ENCODE results near the gene SCAF4.

The SCAF4 gene

DNA sequence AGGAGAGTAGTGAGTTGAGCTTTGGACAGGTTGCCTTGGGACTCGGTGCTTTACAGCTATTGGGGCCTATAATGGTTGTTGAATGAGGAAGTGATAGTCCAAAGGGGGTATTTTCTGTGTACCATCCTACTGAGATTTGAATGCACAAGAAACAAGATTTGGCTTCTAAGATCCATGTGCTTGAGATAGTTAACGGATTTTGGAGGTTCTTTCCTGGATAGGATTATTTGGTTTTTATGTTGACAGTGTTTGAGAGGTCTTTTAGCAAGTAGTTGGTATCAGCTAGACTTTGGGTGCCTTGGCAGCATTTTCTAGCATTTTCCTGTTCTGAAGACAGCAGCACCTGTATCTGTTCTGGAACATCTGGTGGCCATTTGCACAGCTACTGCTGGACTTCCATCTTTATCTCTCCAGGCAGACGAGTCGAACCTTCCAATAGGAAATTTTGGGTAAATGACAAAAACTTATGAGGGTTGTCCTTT lies 3.6 kb upstream of the SCAF4 start:
- DNase-seq: no peak

DNA sequence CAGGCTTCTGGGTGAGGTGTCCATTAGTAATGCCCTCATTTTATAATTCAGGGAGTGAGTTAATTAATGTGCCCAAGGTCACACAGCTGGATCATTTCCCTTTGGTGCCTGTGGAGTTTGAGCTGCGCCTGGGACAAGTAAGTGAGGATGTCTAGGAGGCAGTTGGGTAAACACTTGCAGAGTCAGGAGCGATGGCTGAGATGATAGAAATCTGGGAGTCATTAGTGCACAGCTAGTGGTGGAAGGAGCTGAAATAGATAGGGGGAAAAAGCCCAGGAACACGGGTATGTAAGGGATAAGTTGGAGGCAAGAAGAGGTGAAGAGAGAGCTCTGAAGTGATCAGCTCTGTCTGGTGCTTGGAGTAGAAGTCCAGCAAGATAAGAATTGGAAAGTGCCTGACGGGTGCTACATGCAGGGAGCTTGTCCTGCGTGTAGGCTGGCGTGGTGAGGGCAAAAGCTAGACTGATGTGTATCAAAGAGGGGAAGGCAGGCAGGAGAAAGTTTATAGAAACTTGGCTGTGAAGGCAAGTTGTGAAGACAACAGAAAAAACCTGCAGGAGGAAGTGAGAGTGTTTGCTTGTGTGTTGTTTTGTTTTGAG lies 1.7 kb upstream of the SCAF4 start:
- DNase-seq: no peak

DNA sequence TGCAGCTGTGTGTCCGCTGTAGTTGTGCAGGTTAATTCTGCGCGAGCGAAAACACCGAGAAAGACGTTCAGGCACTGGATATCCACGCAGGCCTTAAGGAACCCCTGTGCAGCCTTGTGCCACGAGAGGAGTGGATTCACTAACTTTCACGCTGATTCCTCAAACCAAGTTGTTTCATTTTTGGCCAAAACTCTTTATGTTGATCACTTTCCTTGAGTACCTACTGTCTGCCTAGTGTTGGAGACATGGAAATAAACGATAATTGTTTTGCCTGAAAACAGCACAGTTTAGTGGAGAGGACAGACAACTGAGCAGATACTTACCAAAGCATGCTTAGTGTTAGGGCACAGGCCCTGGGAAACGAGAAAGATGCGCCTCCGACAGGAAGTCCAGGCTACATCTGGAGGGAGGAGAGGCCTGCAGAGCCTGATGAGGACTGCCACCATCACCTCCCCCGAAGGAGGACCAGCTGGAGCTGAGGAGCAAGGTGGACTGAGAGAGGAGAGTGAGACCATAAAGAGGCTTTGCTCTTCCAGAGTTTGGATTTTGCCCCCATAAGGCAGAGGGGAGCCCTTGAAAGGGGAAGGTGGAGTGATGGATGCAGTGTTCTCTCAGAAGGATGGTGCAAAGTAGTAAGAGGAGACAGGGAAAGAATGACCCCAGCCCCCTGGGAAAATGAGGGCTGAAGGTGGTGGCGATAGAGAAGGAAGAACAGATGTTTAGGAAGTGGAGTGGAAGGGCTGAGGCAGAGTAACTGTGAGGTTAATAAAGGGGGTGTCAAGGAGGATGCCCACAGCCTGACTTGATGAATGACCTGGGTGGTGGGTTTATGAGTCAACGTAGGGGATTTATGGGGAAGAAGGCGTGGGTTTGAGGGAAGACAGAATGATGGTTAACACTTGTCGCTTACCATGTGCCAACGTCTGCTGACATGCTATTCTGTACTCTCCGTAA lies 956 bp upstream of the SCAF4 start:
- peak; percentile 52 for DNase-seq

DNA sequence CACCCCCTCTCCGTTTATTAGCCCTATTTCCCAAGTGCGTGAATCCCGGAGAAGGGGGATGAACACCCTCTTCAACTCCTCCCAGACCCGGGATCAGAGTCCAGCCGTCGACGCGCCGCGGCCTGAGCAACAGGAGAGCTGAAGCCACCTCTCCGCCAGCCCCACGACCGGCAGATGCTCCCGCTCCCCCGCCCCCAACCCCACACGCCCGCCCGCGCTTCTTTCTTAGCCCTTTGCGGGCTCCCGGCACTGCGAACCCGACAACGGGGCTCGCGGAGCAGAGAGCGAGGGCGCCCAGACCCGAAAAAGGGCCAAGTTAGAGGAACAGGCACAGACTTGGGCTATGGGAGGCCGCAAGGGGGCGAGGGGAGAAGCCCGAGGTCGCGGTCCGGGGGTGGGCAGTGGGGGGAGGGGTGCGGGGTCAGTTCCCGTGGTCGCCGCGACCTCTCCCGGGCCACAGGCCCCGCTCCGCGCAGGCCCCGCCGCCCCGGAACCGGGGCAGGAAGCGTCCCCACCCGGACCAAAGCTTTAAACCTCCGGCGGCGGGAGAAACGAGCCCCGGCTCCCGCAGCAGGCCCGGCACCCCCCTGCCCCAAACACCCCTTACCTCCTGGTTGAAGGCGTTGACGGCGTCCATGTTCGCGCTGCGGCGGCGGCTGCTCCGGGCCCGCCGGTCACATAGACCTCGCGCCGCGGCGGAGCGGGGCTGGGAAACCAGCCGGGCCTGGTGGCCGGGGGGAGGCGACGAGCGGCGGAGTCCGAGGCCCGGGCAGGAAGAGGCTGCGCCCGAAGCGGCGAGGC lies 662 bp downstream of the SCAF4 start:
- DNase-seq: peak; percentile 12

DNA sequence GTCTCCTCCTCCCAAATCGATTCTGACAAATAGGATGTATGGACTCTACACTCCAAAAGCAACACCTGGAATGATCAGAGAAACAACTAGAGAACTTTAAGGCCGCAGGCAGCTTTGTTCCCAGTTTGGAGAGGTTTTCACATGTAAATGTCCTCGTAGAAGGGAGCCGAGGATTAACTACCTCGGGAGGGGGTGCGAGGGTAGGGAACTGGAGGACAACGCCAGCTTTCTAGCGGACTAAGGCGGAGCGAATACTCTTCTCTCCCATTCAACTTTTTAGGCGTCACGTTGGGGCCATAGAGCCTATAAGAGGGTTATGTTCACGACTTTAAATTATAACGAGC lies 1.2 kb downstream of the SCAF4 start:
- DNase-seq: peak; percentile 8

DNA sequence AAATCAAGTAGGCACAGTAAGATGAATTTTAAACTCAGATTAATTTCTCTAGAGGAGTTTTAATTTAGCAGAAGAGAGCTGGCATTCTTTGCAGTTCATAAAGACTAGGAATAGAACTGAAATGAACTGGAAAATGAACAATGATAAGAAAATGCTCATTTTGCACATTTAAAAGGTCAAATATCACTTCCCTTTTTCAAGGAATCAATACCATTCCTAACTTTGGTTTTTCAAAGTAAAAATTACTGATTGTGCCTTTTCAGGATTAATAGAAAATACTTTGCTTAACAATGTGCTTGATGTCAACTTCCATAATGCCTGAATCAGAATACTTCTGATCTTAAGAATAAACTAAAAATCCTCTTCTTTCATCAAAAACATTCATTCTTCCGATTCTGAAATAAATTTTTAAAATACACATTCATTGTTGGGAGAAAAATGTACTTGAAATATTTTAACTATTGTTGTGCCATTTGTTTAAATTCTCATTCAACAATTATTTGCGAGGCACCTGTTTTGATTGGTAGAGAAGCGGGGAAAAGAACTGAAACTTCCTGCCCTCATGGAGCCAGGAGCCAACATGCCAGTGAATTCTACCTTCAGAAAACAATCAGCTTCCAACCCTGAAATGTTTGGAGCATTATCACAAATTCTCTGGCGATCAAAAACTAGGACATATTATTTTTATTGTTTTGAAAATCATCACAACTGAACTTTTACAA lies 2.1 kb downstream of the SCAF4 start:
- DNase-seq: no peak

DNA sequence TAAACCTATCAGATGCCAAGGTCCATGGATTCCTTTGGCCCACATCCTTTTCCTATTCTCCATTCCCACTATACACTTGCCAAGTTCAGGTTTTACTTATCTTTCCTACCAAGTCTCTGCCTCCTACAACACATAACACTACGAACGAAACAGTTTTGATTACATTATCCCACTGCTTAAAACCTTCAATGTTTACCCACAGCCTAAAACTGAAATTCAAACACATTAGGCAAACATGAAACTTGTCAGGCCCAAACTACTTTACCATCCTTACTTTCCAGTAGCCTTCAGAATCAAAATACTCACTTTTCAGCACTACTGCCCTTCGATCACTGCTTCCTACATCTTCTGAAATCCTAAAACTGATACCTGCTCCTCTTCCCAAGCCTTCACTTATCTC lies 3.0 kb downstream of the SCAF4 start:
- DNase-seq: no peak

DNA sequence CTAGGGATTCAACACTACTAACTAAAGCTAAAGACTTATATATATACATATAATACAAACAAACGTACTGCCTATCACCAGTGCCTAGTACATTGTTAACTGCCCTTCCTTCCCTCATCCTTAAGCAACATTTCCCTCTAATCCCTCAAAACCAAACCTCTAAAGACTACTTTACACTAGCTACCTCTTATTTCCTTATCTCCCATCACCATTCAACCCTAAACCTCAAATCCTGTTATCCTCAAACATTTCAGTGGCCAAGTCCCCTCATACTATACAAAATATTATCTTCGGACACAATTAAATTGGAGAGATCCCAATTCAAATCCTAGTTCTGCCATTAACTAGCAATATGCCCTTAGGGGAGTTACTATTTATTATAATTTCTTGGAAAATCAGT lies 3.7 kb downstream of the SCAF4 start:
- DNase-seq: no peak

DNA sequence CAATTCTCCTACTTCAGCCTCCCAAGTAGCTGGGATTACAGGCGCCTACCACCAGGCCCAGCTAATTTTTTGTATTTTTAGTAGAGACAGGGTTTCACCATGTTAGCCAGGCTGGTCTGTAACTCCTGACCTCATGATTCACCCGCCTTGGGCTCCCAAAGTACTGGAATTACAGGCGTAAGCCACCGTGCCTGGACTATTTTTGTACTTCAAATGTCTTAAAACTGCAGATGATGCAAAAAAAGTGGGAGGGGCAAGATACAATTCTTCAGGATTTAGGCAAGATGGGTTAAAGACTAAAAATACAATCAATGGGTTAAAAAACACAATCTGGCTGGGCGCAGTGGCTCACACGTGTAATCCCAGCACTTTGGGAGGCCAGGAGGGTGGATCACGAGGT lies 4.7 kb downstream of the SCAF4 start:
- no peak for DNase-seq

DNA sequence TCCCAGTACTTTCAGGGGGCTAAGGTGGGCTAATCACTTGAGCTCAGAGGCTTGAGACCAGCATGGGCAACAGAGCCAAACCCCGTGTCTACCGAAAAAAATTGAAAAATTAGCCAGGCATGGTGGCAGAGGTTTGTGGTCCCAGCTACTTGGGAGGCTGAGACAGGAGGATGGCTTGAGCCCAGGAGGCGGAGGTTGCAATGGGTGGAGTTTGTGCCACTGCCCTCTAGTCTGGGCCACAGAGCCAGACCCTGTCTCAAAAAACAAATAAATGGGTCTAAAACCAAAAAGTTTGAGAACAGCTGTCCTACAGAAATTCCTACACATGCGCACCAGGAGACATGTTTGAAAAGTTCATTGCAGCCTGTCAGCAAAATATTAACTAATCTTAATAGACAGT lies 5.5 kb downstream of the SCAF4 start:
- no peak for DNase-seq

DNA sequence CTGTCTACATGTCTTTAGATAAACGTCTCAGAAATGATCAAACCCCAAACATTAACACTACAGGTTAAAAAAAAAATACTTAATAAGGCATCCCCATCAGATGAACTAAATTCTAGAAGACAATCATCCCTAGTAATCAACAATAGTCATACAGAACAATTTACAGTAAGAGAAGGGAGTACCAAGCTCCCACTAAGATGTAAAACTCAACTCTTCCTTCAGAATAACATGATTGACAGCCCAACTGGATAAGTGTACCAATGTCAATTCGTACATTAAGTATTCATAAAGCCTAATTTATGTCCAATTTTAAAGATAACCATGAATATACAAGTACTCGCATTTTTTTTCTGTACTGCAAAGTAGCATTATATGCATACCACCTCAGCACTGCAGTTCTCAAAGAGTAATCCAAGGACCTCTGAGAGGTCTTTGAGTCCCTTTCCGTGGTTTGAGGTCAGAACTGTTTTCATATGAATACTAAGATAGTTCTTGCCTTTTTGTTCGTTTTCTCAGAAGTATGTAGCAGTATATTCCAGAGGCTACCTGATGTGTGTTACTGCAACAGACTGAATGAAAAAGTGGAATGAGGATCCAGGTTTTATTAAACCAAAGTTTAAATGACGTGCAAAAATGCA lies 6.6 kb downstream of the SCAF4 start:
- DNase-seq: no peak

DNA sequence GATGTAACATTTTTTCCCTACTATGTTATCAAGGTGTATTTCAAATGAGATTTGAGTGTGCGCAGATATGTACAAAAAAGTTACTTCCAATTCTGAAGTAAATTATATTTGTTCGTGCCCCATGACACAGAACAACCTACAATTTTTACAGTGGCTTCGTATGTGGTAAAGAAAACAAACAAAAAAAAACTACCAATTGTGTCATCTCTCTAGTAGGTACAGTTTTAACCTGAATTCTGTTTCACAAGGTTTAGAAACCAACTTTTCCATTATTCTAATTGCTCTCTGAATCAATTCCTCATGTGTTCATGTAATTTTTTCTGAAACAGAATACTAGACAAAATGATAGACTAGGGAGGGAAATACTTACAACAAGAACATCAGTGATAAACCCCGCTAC lies 7.4 kb downstream of the SCAF4 start:
- no peak for DNase-seq

DNA sequence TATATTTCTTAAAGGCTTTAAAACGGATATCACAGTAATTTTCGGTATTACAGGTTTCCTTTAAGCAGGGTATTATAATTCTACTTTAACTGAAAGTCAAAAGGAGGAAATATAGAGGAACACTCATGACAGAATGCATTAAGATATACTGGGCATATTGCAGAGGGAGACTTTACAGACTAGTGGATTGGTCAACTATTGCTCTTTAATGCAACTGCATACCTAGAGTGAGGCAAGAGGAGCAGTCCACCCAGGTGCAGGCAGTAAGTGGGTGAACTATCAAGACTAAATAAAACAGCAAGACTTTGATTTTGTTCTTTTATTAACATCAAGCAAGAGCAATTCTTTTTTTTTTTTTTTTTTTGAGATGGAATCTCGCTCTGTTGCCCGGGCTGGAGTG lies 10.5 kb downstream of the SCAF4 start:
- DNase-seq: no peak

DNA sequence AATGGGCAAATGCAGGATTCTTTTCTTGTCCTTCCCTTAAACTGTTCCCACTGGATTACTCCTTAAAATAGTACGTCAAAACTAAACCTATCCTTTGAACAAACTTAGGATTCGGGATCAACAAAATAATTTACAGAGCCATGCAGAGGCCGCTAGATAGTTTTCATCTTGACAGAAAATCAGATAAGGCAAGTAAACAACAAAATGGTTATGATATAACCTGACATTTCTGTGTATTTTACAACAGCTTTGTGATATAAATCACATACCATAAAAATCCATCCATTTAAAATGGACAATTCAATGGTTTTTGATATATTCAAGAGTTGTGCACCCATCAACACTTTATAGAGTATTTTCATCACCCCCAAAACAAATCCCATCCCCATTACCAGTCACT lies 11.2 kb downstream of the SCAF4 start:
- DNase-seq: no peak

DNA sequence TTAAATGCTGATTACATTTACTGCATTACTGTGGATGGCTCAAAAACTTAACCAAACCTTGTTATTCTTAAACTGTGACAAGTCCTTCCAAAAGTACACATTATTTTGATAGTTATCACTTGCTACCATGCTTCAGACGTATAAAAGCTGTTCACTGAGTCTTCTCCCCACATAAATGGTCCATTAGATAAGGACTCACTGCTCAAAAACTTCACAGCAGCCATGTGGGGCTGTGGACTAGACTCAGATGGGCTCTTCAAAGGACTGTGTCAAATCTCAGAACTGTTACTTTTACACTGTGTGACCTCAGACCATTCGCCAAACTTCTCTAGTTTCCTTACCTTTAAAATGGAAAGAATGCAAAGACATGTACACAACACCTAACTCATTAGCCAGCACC lies 11.6 kb downstream of the SCAF4 start:
- DNase-seq: no peak

DNA sequence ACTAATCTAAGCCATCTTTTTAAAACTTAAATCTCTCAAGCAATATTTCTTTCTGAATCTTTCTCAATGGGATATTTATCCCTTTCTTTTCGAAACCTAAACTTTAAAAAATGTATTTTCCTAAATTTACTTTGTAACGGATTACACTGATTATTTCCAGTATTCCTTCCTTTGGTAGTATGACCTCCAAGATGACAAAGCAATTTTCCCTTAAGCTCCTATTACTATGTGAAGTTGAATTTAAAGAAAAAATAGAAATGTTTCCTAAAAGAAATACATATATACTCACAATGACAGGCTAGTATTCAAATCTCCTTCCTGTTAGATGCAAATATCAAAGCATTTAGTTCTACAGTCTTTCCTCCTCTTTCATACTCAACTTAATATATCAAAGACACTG lies 15.8 kb downstream of the SCAF4 start:
- DNase-seq: no peak

DNA sequence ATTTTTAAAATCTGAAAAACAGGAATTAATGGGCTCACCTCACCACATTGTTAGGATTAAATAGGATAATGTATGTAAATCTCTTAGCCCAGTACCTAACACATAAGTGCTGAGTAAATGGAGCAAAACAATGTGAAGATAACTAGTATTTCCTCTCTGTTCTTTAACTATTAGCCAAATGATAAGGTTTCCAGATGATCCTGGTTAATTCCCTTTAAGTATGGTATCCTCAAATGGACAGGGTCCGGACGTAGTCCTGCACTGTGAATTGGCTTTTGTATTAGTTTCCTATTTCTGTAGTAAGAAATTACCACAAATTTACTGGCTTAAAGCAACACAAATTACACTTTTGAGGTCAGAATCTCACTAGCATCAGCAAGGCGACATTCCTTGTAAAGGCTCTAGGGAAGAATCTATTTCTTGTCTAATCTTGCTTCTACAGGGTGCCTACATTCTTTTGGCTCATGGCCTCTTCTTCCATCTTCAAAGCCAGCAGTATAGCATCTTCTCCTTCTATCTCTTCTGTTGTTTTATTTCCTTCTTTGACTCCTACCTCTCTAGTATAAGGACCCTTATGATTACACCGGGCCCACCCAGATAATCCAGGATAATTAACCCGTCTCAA lies 17.1 kb downstream of the SCAF4 start:
- no peak for DNase-seq

DNA sequence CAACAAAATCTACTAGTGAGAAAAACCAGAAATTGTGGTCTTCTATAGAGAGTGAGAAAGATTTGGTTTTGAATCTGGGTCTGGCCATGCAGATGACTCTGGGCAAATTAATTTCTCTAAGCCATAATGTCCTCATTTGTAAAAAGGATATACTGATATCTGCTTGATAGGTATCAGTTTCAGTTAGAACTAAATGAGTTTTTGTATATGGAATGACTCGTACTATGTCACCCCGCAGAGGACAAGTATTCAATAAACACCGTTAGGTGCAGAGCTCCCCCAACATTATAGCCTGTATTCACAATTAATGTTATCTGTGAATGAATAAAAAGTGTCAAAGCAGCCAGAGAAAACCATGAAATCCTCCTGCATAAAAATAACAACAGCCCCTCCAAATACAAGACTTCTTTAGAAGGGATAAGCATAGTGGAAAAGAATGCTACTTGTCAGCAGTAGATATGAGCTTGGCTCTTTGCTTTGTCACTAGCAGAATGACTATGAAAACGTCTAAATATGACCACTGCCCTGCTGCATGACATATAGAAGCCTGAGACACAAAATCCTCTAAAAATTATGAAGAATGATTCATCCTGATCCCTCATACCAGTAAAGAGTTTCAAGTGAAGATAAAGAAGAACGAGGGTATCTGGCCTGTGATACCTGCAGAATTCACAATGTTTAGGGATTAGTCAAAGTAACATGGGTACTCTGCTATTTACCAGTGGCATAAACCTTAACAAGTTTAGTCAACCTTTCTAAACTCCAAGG lies 17.8 kb downstream of the SCAF4 start:
- DNase-seq: no peak

DNA sequence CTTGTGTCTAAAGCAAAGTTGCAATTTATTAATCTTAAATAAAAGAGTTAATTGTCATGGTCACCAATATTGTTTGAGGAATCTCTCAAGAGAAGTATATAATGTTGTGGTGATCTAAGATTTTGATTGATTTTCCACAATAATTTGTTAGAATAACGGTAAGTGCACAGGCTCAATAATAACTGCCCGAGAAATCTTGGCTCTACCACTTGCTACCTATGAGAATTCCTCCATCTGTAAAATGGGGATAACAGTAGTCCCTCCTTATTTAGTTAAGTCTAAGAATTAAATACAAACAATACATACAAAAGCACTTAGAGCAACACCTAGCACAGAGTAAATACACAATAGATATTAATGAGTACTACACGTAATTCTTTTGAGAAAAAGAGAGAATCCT lies 18.8 kb downstream of the SCAF4 start:
- no peak for DNase-seq

DNA sequence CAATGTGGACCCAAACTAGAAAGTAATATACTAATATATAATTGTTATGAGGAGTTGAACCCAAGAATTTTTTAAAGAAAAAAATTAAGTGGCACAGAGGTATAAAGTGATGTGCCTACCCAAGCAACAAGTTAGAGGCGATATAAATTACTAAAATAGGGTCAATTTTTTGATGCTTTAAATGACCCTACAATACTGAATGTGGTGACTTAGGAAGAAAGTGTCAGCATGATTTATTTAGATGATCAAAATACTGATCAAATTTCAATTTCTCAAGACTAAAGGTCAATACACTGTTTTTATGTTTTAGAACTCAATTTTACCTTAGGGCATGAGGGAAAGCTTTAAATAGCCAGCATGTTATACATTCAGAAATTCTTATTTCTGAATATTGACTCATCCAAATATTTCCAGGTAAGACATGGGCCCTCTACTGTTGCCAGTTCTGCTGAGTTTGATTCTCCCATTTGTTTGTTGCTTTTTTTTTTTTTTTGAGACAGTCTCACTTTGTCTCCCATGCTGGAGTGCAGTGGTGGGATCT lies 20.1 kb downstream of the SCAF4 start:
- DNase-seq: no peak

DNA sequence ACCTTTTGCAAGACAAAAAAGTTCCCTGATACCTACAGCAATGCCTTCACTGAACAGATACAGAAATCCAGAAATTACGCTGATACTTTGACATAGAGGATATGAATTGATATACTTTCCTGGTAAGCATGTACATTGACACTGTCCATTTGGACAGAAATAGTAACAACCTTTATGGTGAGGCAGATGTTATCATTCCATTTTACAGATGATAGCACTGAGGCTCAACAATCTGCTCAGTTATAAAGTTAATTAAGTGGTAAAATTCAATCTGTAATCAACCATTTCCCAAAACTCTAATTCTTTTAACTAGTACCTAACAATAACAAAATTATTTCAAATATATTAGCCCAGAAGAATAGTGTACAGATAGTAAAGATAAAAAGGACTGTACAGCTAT lies 20.6 kb downstream of the SCAF4 start:
- no peak for DNase-seq

All from NCI-H1092 treated with DMSO at 0.1 percent for 48 hours (cell line).